Ovary (tissue), 9 donors: ENCODE data around the gene FAM163B. TPM values are rescaled to one million over a fixed set of nuclear protein-coding genes. Genes with fewer than 3 reads are reported as not detected.

ENCODE experiments used
- DNase-seq, 5 donors: peaks; one replicate each; pipeline ENCODE4 v3.0.0-alpha.2; 2019 to 2020
- H3K27ac ChIP-seq, 2 donors: fragments of 200-600 bp; one replicate each; pipeline versions ENCODE4 v1.5.1 to v1.8.0; 2019 to 2022
- H3K27me3 ChIP-seq: fragments of 200-600 bp; one replicate; pipeline ENCODE4 v1.8.0; 2022
- H3K36me3 ChIP-seq: fragments of 200-600 bp; sonication (generic); one replicate; pipeline ENCODE4 v1.5.1; 2019
- H3K4me1 ChIP-seq: one replicate; pipeline ENCODE4 v1.8.1; 2013; ENCODE audit warnings: mild to moderate bottlenecking, moderate library complexity; ENCODE audit not compliant: insufficient read depth
- H3K4me3 ChIP-seq: fragments of 200-600 bp; sonication (generic); one replicate; pipeline ENCODE4 v1.5.1; 2017
- H3K9me3 ChIP-seq, 2 donors: fragments of 200-600 bp in 1 of 2; sonication (generic) in 1 of 2; one replicate each; pipeline versions ENCODE4 v1.5.1 to v1.8.1; 2013 to 2019; ENCODE audit warnings: mild to moderate bottlenecking in 1 of 2, moderate library complexity in 1 of 2
- CTCF ChIP-seq, 3 donors: fragments of 450-650 bp in 2 of 3; fragments of 200-600 bp in 1 of 3; IDR thresholded peaks; one replicate each; pipeline versions ENCODE4 v1.5.1 to v1.8.0; 2016 to 2022; ENCODE audit warnings: antibody characterized with exemption in 3 of 3, mild to moderate bottlenecking in 1 of 3
- EP300 ChIP-seq: sonication (generic); formaldehyde crosslinking; IDR thresholded peaks from one replicate; pipeline ENCODE4 v1.6.1; 2017; ENCODE audit warnings: antibody characterized with exemption
- POLR2A ChIP-seq: fragments of 450-650 bp; IDR thresholded peaks from one replicate; pipeline ENCODE4 v1.6.1; 2017; ENCODE audit warnings: antibody characterized with exemption, mild to moderate bottlenecking, moderate library complexity
- WGBS, 3 donors: extraction: QIAGEN DNeasy Blood & Tissue Kit in 1 of 3; methylation state at CpG; one replicate each; pipeline versions ENCODE4 v1.1.5 to v1.1.7; 2013 to 2017; 5-methylcytosine and 5-hydroxymethylcytosine counted together
- intact Hi-C, 4 donors: fragments of 100-400 bp; cut with DNase I; formaldehyde crosslinking; loops; one replicate each; pipeline versions ENCODE4 v1.11.0 to v1.15.1; 2022 to 2023
- polyA plus RNA-seq, 2 donors: library from polyadenylated mRNA; stranded (reverse); fragments of 200-250 nt in 1 of 2; fragments of 350-450 nt in 1 of 2; fragmentation: Illumina TruSeq in 1 of 2; extraction: RNeasy Lipid Tissue Mini Kit (QIAGEN cat#74804) in 1 of 2; gene quantifications; one replicate each; pipeline ENCODE4 v1.2.3, GENCODE V29; 2013 to 2014
- total RNA-seq, 7 donors: library from RNA; depleted of rRNA in 2 of 7; stranded (reverse); fragments of >200 nt in 2 of 7; fragmentation: NEBNext Ultra II Directional in 3 of 7; extraction: Animal tissue kit (Norgen Biotek cat#: 25700) in 3 of 7; gene quantifications; one replicate each; pipeline versions ENCODE4 v1.1.0 to v1.2.4, GENCODE V29; 2016 to 2023
- donor health status: DM: no; HTN: no; CAD: no; lungs with moderate emphysema.
- donor health status: DM: no; HTN: no; CAD: no.
- donor health status: Bipolar disorder and iron deficiency.
- donor health status: DM: yes; HTN: yes; CAD: no.
- donor health status: DM: no; HTN: no; CAD: no.
- donor health status: DM: yes; HTN: yes; CAD: no.

The FAM163B gene
- total and polyA plus RNA-seq, 9 donors, result 0.21 to 0.30 TPM; not detected in 7

DNA sequence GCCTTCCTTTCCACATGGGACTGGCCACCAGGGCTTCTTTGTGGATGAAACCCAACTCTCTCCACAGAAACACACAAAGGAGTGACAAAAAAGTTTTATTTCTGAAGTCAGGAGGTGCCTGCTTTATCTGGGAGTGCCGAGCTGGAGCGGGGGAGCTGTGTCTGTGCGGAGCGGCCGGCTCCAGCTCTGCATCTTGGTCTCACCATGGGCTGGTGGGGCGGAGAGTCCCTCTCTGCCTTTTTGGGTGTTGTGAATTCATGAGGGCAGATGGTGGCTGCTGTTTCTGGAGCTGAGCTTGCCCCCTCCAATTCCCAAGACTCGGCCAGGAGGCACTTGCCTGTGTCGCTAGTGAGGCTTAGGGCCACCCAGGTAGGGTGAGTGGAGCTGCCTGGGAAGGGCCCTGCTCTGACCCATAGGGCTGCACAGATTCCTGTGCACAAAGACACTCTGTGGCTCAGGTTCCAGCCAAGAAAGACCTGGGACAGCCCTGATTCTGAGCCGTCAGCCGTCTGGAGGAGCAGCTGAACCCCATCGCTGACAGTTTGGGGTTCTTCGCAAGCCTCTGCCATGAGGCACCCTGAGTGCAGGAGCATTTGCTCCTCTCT, 28.4 kb upstream of the FAM163B start:
- DNase-seq, result no peak
- no peaks in the 10 kb centered on the region for H3K36me3 ChIP-seq
- no peaks in the 10 kb centered on the region for H3K4me1 ChIP-seq
- H3K9me3 ChIP-seq, result no peaks in the 10 kb centered on the region
- no peak overlapping the region for H3K4me3 ChIP-seq
- intact Hi-C loops, result no loop called here
- WGBS, 3 donors, result 39 to 54% (median 48%) methylated on average over 12 of the region's 12 CpGs
- no peaks in the 10 kb centered on the region for H3K27me3 ChIP-seq
- TF ChIP-seq EP300, result no peak
- TF ChIP-seq POLR2A, result no peak
- no peak for TF ChIP-seq CTCF (IDR thresholded peaks at IDR 0.05)
- H3K27ac ChIP-seq, result no peak overlapping the region

GRCh38 chr9:133636902-133637301, 27.7 kb upstream of the FAM163B start:
- 83 to 89% (median 85%) methylated on average over 12 of the region's 12 CpGs for WGBS, 3 donors
- no peaks in the 10 kb centered on the region for H3K27me3 ChIP-seq
- no peak for DNase-seq

GRCh38 chr9:133635533-133636531, 26.6 kb upstream of the FAM163B start, which contains the start of gene DBH:
DBH (plus strand) TSS chr9:133636363; CDS start chr9:133636372, 9 bp downstream.
- no peak for DNase-seq
- TF ChIP-seq CTCF (IDR thresholded peaks at IDR 0.05), result no peak
- TF ChIP-seq EP300, result no peak
- no peak for TF ChIP-seq POLR2A
- H3K4me1 ChIP-seq, result no peaks in the 10 kb centered on the region
- no peak within 1 kb of the TSS for H3K27ac ChIP-seq
- 89 to 92% (median 90%) methylated on average over 22 to 24 of the region's 24 CpGs for WGBS, 3 donors
- no peaks in the 10 kb centered on the region for H3K27me3 ChIP-seq
- H3K36me3 ChIP-seq, result no peaks in the 10 kb centered on the region
- H3K9me3 ChIP-seq, result no peaks in the 10 kb centered on the region
- H3K4me3 ChIP-seq, result no peak within 1 kb of the TSS
- intact Hi-C loops, result no loop called here

More at GRCh38 chr9:133636902-133637301, 27.7 kb upstream of the FAM163B start:
- intact Hi-C loops, result no loop called here
- H3K4me3 ChIP-seq, result no peak overlapping the region
- H3K9me3 ChIP-seq, result no peaks in the 10 kb centered on the region
- no peak for TF ChIP-seq CTCF (IDR thresholded peaks at IDR 0.05)
- H3K27ac ChIP-seq, result no peak overlapping the region
- no peaks in the 10 kb centered on the region for H3K4me1 ChIP-seq
- H3K36me3 ChIP-seq, result no peaks in the 10 kb centered on the region

DNA sequence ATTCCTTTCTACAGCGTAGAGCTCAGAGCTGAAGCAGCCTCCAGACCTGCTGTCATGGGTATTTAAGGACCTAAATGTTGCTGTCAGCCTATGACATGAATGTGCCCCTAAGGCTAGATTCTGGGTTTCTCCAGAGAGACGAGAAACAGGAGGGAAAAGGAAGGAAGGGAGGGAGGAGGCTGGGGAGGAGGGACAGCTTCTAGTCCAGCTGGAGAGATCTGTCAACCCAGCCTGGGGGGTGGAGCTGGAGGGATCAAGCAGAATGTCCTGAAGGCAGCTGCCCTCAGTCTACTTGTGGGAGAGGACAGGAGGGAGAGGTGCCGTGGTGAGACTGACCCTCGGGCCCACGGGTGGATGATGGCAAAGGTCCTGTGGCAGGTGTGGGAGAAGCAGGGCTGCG, 25.9 kb upstream of the FAM163B start:
- no peak for TF ChIP-seq POLR2A
- TF ChIP-seq EP300, result no peak
- no peak for TF ChIP-seq CTCF (IDR thresholded peaks at IDR 0.05)
- Histone ChIP-seq H3K36me3 (no peaks in the 10 kb centered on the region), H3K27me3 (no peaks in the 10 kb centered on the region), H3K27ac (no peak overlapping the region), H3K4me3 (no peak overlapping the region), H3K9me3 (no peaks in the 10 kb centered on the region), H3K4me1 (no peaks in the 10 kb centered on the region)
- 34 to 57% (median 42%) methylated on average over 6 of the region's 6 CpGs for WGBS, 3 donors
- DNase-seq, result no peak
- intact Hi-C loops, result no loop called here
